CD4-positive, alpha-beta memory T cell (primary cell): ENCODE measurements around the gene PLIN1. TPM values are rescaled to one million over a fixed set of nuclear protein-coding genes. Genes with fewer than 3 reads are reported as not detected.

Source experiments
- CTCF ChIA-PET: fragments of 350-600 bp; sonication (Branson Sonifier 250); formaldehyde crosslinking; loops from one replicate; lab custom pipeline; 2021; ENCODE audit warnings: inconsistent platforms; ENCODE audit not compliant: partially characterized antibody; lab: Charles Lee
- POLR2A ChIA-PET: fragments of 350-600 bp; sonication (Branson Sonifier 250); formaldehyde crosslinking; loops from one replicate; lab custom pipeline; 2021; ENCODE audit not compliant: partially characterized antibody; lab: Charles Lee
- DNase-seq, 5 donors: peaks; one replicate each; pipeline versions ENCODE4 v3.0.0 to v3.0.0-alpha.2; 2020 to 2022; ENCODE audit warnings: mixed read lengths in 1 of 5
- H3K27ac ChIP-seq: one replicate; pipeline ENCODE4 v1.7.0; 2013; ENCODE audit warnings: low read depth, low read length
- H3K27me3 ChIP-seq: 2 replicates; pipeline ENCODE4 v1.7.0; 2013; ENCODE audit warnings: mild to moderate bottlenecking, low read length, moderate library complexity; ENCODE audit not compliant: insufficient read depth
- H3K36me3 ChIP-seq: 2 replicates; pipeline ENCODE4 v1.7.0; 2013; ENCODE audit warnings: mild to moderate bottlenecking, low read length, moderate library complexity; ENCODE audit not compliant: insufficient read depth
- H3K4me1 ChIP-seq: 2 replicates; pipeline ENCODE4 v1.7.0; 2013; ENCODE audit warnings: mild to moderate bottlenecking, low read length, moderate library complexity; ENCODE audit not compliant: insufficient read depth
- H3K4me3 ChIP-seq, 2 donors: one replicate each; pipeline ENCODE4 v1.7.0; 2013; ENCODE audit warnings: low read length in 2 of 2, mild to moderate bottlenecking in 1 of 2
- H3K9me3 ChIP-seq, 2 donors: one replicate each; pipeline ENCODE4 v1.7.0; 2013; ENCODE audit warnings: low read length in 2 of 2, control low read depth in 1 of 2; ENCODE audit not compliant: control insufficient read depth in 1 of 2
- H3K27ac Mint-ChIP-seq, 7 donors: one replicate each; pipeline ENCODE4 v1.8.0; 2020 to 2021; ENCODE audit warnings: mixed read lengths in 7 of 7, mild to moderate bottlenecking in 6 of 7, inconsistent platforms in 3 of 7, moderate library complexity in 3 of 7
- H3K27me3 Mint-ChIP-seq, 2 donors: one replicate each; pipeline ENCODE4 v1.8.0; 2020 to 2021; ENCODE audit warnings: mixed read lengths in 2 of 2
- H3K36me3 Mint-ChIP-seq, 2 donors: one replicate each; pipeline ENCODE4 v1.8.0; 2020 to 2021; ENCODE audit warnings: mixed read lengths in 2 of 2, inconsistent platforms in 1 of 2, mild to moderate bottlenecking in 1 of 2
- H3K4me1 Mint-ChIP-seq, 4 donors: one replicate each; pipeline ENCODE4 v1.8.0; 2020 to 2021; ENCODE audit warnings: mixed read lengths in 4 of 4, mild to moderate bottlenecking in 1 of 4
- H3K4me3 Mint-ChIP-seq, 8 donors: one replicate each; pipeline ENCODE4 v1.8.0; 2020 to 2021; ENCODE audit warnings: mixed read lengths in 8 of 8, mild to moderate bottlenecking in 7 of 8, moderate library complexity in 6 of 8, inconsistent platforms in 3 of 8
- H3K9me3 Mint-ChIP-seq, 8 donors: one replicate each; pipeline ENCODE4 v1.8.0; 2020 to 2021; ENCODE audit warnings: mixed read lengths in 8 of 8, mild to moderate bottlenecking in 5 of 8, inconsistent platforms in 3 of 8, moderate library complexity in 1 of 8
- intact Hi-C: fragments of 100-400 bp; cut with micrococcal nuclease; formaldehyde crosslinking; loops from one replicate; pipeline ENCODE4 v1.15.1; 2023
- polyA plus RNA-seq, 2 donors: library from polyadenylated mRNA; unstranded; fragments of 300-500 nt; fragmentation: Illumina TruSeq; gene quantifications; one replicate each; pipeline ENCODE4 v1.2.3, GENCODE V29; 2021
- total RNA-seq, 2 experiments: library from RNA; stranded (reverse); gene quantifications; one replicate each; pipeline ENCODE4 v1.2.3, GENCODE V29; 2021

The PLIN1 gene
- total and polyA plus RNA-seq, 4 experiments from 2014 or later: 0.44 to 1.2 (median 0.46) TPM; not detected in 1

DNA sequence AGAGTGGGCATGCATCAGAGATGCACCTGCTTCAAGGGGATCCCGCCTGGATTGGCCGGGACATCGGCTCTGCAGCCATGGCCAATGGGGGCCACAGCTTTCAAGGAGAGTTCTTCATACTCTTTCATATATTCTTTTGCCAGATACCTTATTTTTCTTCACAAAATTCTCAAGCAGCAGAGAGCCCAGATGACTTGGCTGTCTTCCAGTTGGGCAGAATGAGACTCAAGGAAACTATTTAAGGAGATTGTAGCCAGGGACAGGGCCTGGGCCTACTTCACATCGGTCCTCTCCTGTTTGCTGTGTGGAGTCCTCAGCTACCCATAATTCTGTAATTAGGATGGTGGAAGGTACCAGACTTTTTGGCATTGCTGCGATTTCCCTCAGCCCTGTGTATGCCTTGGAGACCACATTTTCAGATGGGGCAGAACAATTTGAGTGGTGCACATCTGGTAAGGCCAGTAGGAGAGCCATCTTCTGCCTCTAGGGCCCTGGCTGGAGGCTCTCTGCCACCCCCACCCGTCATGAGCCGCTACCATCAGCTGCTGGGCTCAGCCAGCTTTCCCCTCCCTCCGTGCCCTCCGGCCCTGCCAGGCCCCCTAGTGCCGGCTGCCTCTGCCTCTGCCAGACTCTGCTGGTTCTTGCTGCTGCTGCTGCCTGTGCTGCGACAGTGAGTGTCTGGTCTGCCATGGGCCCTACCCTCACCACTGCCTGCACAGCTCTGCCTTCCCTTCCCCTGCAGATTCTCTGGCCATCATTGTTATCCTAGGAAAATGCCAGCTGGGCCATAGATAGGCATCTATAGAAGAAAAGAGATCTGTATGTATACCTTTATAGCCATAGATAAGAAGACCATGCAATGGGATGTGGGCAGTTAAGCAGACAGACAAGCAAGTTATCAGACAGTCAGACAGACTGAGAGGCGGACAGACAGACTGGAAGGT, 6.7 kb downstream of the PLIN1 start:
- intact Hi-C loops: no loop called here
- no peaks in the 10 kb centered on the region for H3K9me3 ChIP-seq
- Mint-ChIP-seq H3K9me3 (no peaks in the 10 kb centered on the region), H3K27ac (no peak overlapping the region), H3K4me3 (no peak overlapping the region), H3K36me3 (no peaks in the 10 kb centered on the region), H3K27me3 (peaks cover 0 to 9% of the 10 kb centered on the region in 2 donors), H3K4me1 (no peaks in the 10 kb centered on the region)
- H3K27me3 ChIP-seq: no peaks in the 10 kb centered on the region
- ChIA-PET POLR2A (no interaction called here), CTCF (no interaction called here)
- no peak overlapping the region for H3K4me3 ChIP-seq
- no peaks in the 10 kb centered on the region for H3K4me1 ChIP-seq
- no peak overlapping the region for H3K27ac ChIP-seq
- no peaks in the 10 kb centered on the region for H3K36me3 ChIP-seq
- DNase-seq: no peak

DNA sequence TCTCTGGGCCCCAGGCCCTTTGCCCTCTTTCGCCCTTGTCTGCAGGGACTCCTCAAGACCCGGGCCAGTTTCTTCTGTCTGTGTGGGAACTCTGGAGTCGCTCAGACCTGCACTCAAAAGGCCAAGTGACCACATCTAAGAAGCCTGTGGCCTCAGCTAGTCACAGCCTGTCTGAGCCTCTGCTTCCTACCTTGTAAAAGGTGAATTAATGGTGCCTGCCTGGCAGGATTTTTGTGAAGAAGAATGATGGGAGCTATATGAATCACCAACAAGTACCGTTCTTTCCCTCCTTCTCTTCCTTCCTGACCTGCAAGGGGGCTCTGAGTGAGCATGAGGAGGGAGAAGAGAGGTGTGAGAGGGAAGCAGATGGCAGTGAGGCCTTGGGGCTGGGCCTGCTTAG, 7.5 kb downstream of the PLIN1 start:
- H3K27me3 ChIP-seq: no peaks in the 10 kb centered on the region
- no peaks in the 10 kb centered on the region for H3K36me3 ChIP-seq
- no peak overlapping the region for H3K27ac Mint-ChIP-seq
- no peaks in the 10 kb centered on the region for H3K9me3 ChIP-seq
- H3K27ac ChIP-seq: no peak overlapping the region
- no peaks in the 10 kb centered on the region for H3K9me3 Mint-ChIP-seq
- POLR2A ChIA-PET: no interaction called here
- CTCF ChIA-PET: no interaction called here
- intact Hi-C loops: no loop called here
- no peaks in the 10 kb centered on the region for H3K36me3 Mint-ChIP-seq
- H3K4me1 Mint-ChIP-seq: no peaks in the 10 kb centered on the region
- no peak for DNase-seq
- no peak overlapping the region for H3K4me3 Mint-ChIP-seq
- no peaks in the 10 kb centered on the region for H3K4me1 ChIP-seq
- H3K27me3 Mint-ChIP-seq: peaks cover 0 to 10% of the 10 kb centered on the region in 2 donors
- H3K4me3 ChIP-seq: no peak overlapping the region

DNA sequence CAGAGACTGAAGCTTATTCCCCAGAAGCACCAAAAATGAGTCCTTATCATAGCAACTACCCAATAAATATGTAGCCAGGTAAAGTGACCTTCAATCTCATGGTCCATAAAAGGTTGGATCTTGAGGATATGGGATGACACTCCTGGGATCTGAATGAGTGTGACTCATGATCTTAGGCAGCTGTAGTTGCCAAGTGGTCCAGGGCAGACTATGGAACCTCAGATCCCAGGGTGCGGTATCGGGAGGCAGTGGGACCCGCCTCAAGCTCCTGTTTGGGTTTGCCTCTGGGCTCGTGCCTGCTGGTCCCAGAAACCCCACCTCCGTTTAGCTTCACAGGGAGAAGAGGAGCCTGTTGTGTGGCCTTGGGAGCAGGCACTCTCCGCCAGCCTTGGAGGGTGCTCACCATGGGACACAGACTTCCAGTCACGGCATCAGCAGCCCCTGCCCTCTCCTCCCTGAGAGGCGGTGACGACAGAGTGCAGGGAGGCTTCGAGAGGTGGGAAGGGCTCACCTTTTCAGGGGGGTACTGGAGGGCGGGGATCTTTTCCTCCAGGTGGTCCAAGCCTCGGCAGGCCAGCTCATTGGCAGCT, 8.1 kb downstream of the PLIN1 start:
- Histone ChIP-seq H3K4me1 (no peaks in the 10 kb centered on the region), H3K9me3 (no peaks in the 10 kb centered on the region), H3K4me3 (no peak overlapping the region), H3K27ac (no peak overlapping the region), H3K36me3 (no peaks in the 10 kb centered on the region), H3K27me3 (peaks cover 3% of the 10 kb centered on the region)
- intact Hi-C loops: no loop called here
- Mint-ChIP-seq H3K27me3 (peaks cover 0 to 10% of the 10 kb centered on the region in 2 donors), H3K27ac (no peak overlapping the region), H3K9me3 (no peaks in the 10 kb centered on the region), H3K4me3 (no peak overlapping the region), H3K36me3 (no peaks in the 10 kb centered on the region), H3K4me1 (no peaks in the 10 kb centered on the region)
- CTCF ChIA-PET: interaction anchor here (1.5 kb wide), 1 partner anchor 13 kb away, joined by 3 read pairs; no protein-coding TSS in a partner anchor
- POLR2A ChIA-PET: no interaction called here
- DNase-seq: no peak

DNA sequence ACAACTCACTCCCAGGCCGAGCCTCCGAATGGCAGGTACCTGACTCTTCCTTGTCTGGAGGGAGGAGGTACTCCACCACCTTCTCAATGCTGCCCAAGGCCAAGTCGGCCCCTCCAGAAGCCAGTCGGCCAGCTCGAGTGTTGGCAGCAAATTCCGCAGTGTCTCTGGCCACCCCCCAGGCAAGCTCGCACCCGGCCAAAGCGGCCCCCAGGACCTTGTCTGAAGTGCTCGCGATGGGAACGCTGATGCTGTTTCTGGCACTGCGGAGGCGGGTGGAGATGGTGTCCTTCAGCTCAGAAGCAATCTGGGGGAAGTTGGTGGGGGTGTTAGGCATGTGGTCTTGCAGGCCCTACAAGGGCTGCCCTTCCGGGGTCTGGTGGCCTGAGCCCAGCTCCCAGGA, 9.2 kb downstream of the PLIN1 start:
- Histone ChIP-seq H3K36me3 (no peaks in the 10 kb centered on the region), H3K9me3 (no peaks in the 10 kb centered on the region), H3K4me1 (no peaks in the 10 kb centered on the region), H3K27ac (no peak overlapping the region), H3K4me3 (no peak overlapping the region), H3K27me3 (peaks cover 7% of the 10 kb centered on the region)
- H3K27ac Mint-ChIP-seq: no peak overlapping the region
- ChIA-PET POLR2A (no interaction called here), CTCF (interaction anchor here (1.5 kb wide), 1 partner anchor 12 kb away, joined by 3 read pairs; no protein-coding TSS in a partner anchor)
- peaks cover 0 to 2% (median 1%) of the 10 kb centered on the region in 4 donors for H3K4me1 Mint-ChIP-seq
- no peaks in the 10 kb centered on the region for H3K9me3 Mint-ChIP-seq
- no peak overlapping the region for H3K4me3 Mint-ChIP-seq
- no peaks in the 10 kb centered on the region for H3K36me3 Mint-ChIP-seq
- H3K27me3 Mint-ChIP-seq: peaks cover 1 to 11% of the 10 kb centered on the region in 2 donors
- intact Hi-C loops: no loop called here
- no peak for DNase-seq

DNA sequence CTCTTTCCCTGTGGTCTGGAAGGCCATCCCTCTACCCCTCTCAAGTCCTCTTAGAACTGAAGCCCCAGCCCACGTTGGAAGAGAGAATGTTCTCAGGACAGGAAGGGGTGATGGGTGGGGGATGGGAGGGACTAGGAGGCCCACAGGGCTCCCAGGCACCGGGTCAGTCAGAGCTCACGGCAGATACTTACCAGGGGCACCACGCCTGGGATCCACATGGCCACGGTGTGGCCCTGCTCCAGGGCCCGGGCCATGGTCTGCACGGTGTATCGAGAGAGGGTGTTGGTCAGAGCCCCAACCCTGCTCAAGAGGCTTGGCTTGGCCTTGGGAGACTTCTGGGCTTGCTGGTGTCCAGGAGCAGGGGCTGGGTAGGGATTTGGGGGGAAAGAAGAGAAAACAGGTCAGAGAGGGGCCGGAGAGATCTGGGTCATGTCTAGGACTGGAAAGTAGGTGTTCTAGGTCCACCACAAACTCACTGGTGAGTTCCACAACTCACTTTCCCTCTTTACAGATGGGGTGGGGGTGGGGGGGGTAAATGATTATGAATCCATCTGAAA, 9.8 kb downstream of the PLIN1 start:
- intact Hi-C loops: no loop called here
- POLR2A ChIA-PET: no interaction called here
- H3K36me3 Mint-ChIP-seq: no peaks in the 10 kb centered on the region
- Histone ChIP-seq H3K4me1 (no peaks in the 10 kb centered on the region), H3K4me3 (no peak overlapping the region), H3K36me3 (no peaks in the 10 kb centered on the region), H3K9me3 (no peaks in the 10 kb centered on the region), H3K27me3 (peaks cover 12% of the 10 kb centered on the region), H3K27ac (no peak overlapping the region)
- peaks cover 0 to 7% (median 4%) of the 10 kb centered on the region in 4 donors for H3K4me1 Mint-ChIP-seq
- no peak overlapping the region for H3K27ac Mint-ChIP-seq
- no peak for DNase-seq
- peaks cover 7 to 16% of the 10 kb centered on the region in 2 donors for H3K27me3 Mint-ChIP-seq
- H3K9me3 Mint-ChIP-seq: no peaks in the 10 kb centered on the region
- CTCF ChIA-PET: interaction anchor here (1.5 kb wide), 1 partner anchor 11 kb away, joined by 3 read pairs; no protein-coding TSS in a partner anchor
- no peak overlapping the region for H3K4me3 Mint-ChIP-seq

DNA sequence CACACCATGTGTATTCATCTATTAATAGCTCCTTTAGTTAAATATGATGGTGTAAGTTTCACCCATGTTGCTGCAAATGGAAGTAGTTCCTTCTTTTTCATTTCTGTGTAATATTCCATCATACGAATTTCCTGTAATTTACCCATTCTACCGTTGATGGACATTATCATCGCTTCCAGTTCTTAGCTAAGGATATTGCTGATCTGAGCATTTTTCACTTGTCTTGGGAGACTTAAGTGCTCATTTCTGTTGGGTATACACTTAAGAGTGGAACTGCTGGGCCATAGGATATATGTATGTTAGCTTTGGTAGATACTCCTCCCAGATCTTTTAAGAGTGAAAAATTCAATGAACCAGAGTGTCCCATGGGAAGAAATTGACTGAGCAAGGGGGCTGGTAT, 11.0 kb downstream of the PLIN1 start:
- intact Hi-C loops: no loop called here
- Mint-ChIP-seq H3K27me3 (peaks cover 9 to 19% of the 10 kb centered on the region in 2 donors), H3K36me3 (no peaks in the 10 kb centered on the region), H3K4me3 (no peak overlapping the region), H3K4me1 (peaks cover 1 to 9% (median 4%) of the 10 kb centered on the region in 4 donors), H3K27ac (no peak overlapping the region), H3K9me3 (no peaks in the 10 kb centered on the region)
- Histone ChIP-seq H3K27me3 (peaks cover 12% of the 10 kb centered on the region), H3K36me3 (no peaks in the 10 kb centered on the region), H3K27ac (no peak overlapping the region), H3K4me1 (no peaks in the 10 kb centered on the region), H3K9me3 (no peaks in the 10 kb centered on the region), H3K4me3 (no peak overlapping the region)
- ChIA-PET CTCF (no interaction called here), POLR2A (no interaction called here)
- DNase-seq: no peak

DNA sequence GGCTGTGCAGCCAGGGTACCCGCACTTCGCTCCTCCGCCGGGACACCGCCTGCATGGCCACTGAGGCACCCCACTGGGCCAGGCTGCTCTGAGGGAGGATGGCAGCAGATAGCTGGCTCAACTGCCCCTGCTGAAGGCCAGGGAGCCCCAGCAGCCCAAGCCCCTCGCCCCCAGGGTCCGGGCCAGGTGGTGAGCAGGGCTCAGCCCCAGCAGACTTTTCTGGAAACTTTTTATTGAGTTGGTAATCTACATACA, 11.5 kb downstream of the PLIN1 start:
- DNase-seq: no peak
- Histone ChIP-seq H3K4me1 (no peaks in the 10 kb centered on the region), H3K27me3 (peaks cover 12% of the 10 kb centered on the region), H3K9me3 (no peaks in the 10 kb centered on the region), H3K4me3 (no peak overlapping the region), H3K36me3 (no peaks in the 10 kb centered on the region), H3K27ac (no peak overlapping the region)
- H3K4me1 Mint-ChIP-seq: peaks cover 1 to 9% (median 4%) of the 10 kb centered on the region in 4 donors
- peak overlapping the region in 1 of 8 donors; percentile 65 for H3K4me3 Mint-ChIP-seq
- H3K36me3 Mint-ChIP-seq: no peaks in the 10 kb centered on the region
- H3K9me3 Mint-ChIP-seq: no peaks in the 10 kb centered on the region
- POLR2A ChIA-PET: no interaction called here
- peaks cover 9 to 22% of the 10 kb centered on the region in 2 donors for H3K27me3 Mint-ChIP-seq
- CTCF ChIA-PET: no interaction called here
- no peak overlapping the region for H3K27ac Mint-ChIP-seq
- intact Hi-C loops: no loop called here
